ENCODE data around the gene SULT1C2.

SULT1C2 gene

GRCh38 chr2:108314586-108315296, 26.0 kb downstream of the SULT1C2 start:
- TF ChIP-seq CTCF (IDR thresholded peaks at IDR 0.05; ENCODE audit: low read depth, low read length): no peak
- H3K4me3 ChIP-seq (ENCODE audit: low read depth, low read length): no peak overlapping the region

- TF ChIP-seq CTCF (IDR thresholded peaks at IDR 0.05; ENCODE audit: low read depth, low read length): no peak
- no peak overlapping the region for H3K4me3 ChIP-seq (ENCODE audit: low read depth, low read length)
These were observed 26.8 kb downstream of the SULT1C2 start for GRCh38 chr2:108315444-108315934.

GRCh38 chr2:108316033-108316432, 27.3 kb downstream of the SULT1C2 start:
- no peak overlapping the region for H3K4me3 ChIP-seq (ENCODE audit: low read depth, low read length)
- no peak for TF ChIP-seq CTCF (IDR thresholded peaks at IDR 0.05; ENCODE audit: low read depth, low read length)

GRCh38 chr2:108316461-108317258, 28.0 kb downstream of the SULT1C2 start:
- no peak overlapping the region for H3K4me3 ChIP-seq (ENCODE audit: low read depth, low read length)
- no peak for TF ChIP-seq CTCF (IDR thresholded peaks at IDR 0.05; ENCODE audit: low read depth, low read length)

GRCh38 chr2:108320326-108320922, 31.7 kb downstream of the SULT1C2 start:
- no peak overlapping the region for H3K4me3 ChIP-seq (ENCODE audit: low read depth, low read length)
- TF ChIP-seq CTCF (IDR thresholded peaks at IDR 0.05; ENCODE audit: low read depth, low read length): no peak

- no peak for TF ChIP-seq CTCF (IDR thresholded peaks at IDR 0.05; ENCODE audit: low read depth, low read length)
- no peak overlapping the region for H3K4me3 ChIP-seq (ENCODE audit: low read depth, low read length)
These were observed 34.9 kb downstream of the SULT1C2 start for GRCh38 chr2:108323619-108324018.
